ENCODE results near the gene RNF166. TPM values are rescaled to one million over a fixed set of nuclear protein-coding genes. Genes with fewer than 3 reads are reported as not detected.
"Not testable (repeated sequence)": the region's sequence is repeated elsewhere in the genome, so short reads cannot be mapped to it uniquely, and the experiment has no call there.

RNF166 gene
- total RNA-seq, 1 donor from 2014 or later, result 26.1 TPM

- no peak for DNase-seq (ENCODE audit: low read depth)
These were observed 28.5 kb downstream of the RNF166 start for GRCh38 chr16:88677721-88678120.

GRCh38 chr16:88676502-88677242 lies 29.5 kb downstream of the RNF166 start:
- DNase-seq (ENCODE audit: low read depth), result no peak

- peak; percentile 71 for DNase-seq (ENCODE audit: low read depth)
These were observed 32.4 kb downstream of the RNF166 start for GRCh38 chr16:88673716-88674379.

DNA sequence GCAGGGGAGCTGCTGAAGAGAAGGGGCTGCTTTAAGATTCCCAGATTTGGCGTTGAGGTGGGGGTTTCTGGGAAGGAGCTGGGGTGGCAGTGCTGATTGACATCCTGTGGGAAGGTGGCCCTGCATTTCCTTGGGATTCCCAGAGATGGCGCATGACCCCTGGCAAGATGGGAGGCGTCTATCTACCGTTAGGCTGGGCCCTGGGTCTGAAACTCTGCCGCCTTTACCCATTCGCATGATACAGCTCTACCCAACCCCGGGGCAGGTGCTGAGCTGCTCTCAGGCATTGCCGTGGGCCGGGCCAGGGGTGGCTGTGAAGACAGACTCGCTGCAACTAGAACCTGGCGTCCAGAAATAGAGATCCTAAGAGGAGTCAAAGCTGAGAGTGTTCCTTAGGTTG lies 33.4 kb downstream of the RNF166 start:
- DNase-seq (ENCODE audit: low read depth), result no peak

- DNase-seq (ENCODE audit: low read depth), result no peak
These were observed 34.4 kb downstream of the RNF166 start for GRCh38 chr16:88671806-88672205.

GRCh38 chr16:88669980-88670379 lies 36.2 kb downstream of the RNF166 start:
- no peak for DNase-seq (ENCODE audit: low read depth)

- DNase-seq (ENCODE audit: low read depth), result not testable (repeated sequence)
These were observed 36.7 kb downstream of the RNF166 start for GRCh38 chr16:88669493-88669892.

- no peak for DNase-seq (ENCODE audit: low read depth)
These were observed 38.7 kb downstream of the RNF166 start for GRCh38 chr16:88667461-88667860.

DNA sequence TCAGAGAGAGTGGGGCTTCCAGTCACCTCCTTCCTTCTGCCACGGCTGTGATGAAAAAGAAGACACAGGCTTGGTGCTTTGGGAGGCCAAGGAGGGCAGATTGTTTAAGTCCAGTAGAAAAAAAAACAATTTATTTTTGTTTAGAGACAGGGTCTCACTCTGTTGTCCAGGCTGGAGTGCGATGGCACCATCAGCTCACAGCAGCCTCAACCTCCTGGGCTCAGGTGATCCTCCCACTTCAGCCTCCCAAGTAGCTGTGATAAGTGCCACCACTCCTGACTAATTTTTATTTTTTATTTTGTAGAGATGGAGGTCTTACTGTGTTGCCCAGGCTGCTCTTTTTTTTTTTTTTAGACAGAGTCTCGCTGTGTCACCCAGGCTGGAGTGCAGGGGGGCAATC lies 40.6 kb downstream of the RNF166 start:
- DNase-seq (ENCODE audit: low read depth), result no peak

- DNase-seq (ENCODE audit: low read depth), result no peak
These were observed 41.1 kb downstream of the RNF166 start for GRCh38 chr16:88665148-88665547.

DNA sequence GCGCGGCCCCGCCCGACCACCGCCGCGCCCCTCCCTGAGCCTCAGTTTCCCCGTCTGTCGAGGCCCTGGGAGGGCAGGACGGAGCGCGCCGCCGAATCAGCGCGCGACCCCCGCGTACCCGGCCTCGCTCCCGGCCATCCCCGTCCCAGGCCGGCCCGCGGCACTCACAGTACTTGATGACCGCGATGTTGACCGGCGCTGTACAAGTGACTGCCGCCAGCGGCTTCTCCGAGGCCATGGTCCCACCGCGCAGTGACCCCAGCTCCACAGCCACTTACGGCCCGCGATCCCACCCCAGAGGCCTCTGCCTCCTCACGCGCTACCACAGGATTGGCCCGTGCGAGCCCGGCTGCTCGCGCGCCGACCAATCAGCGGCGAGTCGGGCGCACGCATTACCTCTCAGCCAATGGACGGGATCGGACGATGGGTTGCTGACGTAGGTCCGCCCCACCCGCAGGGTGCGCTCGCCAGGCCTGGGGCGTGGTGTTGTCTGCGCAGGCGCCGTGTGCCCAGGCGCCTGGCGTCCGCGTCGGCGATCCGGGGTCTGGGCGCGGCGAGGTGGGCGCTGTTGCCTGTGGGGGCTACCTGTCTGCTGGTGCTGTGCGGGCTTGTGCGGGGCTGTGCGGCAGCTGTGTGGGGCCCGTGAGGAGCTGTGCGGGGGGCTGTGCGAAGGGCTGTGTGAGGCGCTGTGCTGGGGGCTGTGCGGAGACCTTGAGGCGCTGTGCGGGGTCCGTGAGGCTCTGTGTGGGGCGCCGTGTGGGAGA lies 43.2 kb downstream of the RNF166 start, which contains the start of gene MVD:
MVD (minus strand) TSS at position 249 of the 764 bp plus-strand sequence; CDS start at position 238, 11 bp downstream.
- peak; percentile 98 for DNase-seq (ENCODE audit: low read depth)

DNA sequence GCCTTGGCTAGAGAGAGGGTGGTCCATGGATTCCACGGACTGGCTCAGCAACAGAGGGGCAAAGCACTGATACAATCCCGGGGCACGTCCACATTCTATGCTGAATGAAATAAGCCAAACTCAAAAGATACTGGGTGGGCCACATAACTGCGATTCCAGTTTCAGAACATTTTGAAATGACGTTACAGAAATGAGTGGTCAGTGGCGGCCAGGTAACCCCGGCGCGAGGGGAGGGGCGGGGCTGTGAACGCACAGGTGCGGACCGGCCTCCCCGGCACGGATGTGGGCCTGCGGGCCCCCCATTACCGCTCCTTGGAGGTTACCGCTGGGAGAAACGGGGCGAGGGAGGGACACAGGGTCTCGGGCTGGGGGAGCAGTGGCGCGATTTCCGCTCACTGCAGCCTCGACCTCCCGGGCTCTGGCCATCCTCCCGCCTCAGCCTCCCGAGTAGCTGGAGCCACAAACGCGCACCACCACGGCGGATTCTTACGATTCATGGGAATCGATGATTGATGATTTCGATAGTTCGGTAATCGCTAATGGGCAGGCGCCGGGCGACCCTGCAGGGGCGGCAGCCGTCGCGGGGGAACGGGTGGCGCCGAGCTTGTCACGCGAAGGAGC lies 43.9 kb downstream of the RNF166 start:
- DNase-seq (ENCODE audit: low read depth), result no peak

- DNase-seq (ENCODE audit: low read depth), result no peak
These were observed 44.7 kb downstream of the RNF166 start for GRCh38 chr16:88661468-88661867.

DNA sequence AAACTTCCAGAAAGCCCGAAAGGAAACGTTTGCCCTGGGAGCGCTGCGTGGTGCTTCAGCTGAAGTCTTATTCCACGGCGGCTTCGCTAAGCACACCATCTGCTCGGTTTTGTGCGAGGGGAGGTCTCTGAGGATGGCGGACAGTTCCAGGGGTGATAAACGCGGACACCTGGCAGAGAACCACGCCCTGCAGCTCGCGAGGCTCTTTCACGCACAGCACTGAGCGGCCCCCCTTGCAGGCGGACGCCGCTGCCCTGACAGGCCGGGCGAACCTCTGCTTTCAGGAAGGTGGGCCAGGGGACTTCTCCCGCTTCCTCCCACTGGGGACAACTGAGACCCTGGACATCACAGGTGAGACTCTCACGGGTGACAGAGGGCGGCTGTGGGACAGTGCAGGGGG lies 47.0 kb downstream of the RNF166 start:
- no peak for DNase-seq (ENCODE audit: low read depth)

GRCh38 chr16:88658714-88659113 lies 47.5 kb downstream of the RNF166 start:
- no peak for DNase-seq (ENCODE audit: low read depth)

GRCh38 chr16:88657371-88657770 lies 48.8 kb downstream of the RNF166 start:
- DNase-seq (ENCODE audit: low read depth), result no peak

DNA sequence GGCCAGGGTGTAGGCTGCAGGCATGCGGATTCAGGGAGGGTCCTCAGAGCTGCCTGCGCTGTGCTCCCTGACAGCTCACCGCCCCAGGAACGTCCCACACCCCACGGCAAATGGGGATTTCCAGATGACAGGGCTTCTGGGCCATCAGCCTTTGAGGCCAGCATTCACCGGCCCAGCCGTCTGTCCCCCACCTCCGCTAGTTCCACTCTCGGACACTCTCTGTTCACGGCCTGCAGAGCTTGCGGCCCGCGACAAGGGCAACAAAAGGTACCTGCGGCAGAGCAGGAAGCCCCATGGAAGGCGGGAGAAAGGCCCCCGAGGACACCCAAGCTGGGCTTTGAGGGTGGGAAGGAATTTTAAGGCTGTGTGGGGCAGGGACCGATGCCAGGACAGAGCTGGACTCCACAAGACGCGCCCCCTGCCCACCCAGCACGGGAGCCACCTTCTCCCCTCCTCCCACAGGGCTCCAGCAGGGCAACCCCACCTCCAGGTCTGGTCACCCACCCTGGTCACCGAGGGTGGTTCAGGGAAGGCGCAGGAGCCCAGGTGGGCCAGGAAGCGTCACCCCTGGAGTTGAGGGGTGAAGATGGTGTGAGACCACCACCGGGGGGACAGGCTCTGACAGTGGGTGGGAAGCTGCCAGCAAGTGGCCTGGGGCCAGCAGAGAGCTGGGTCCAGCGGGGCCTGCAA lies 49.8 kb downstream of the RNF166 start:
- no peak for DNase-seq (ENCODE audit: low read depth)

GRCh38 chr16:88655733-88656281 lies 50.4 kb downstream of the RNF166 start:
- no peak for DNase-seq (ENCODE audit: low read depth)

GRCh38 chr16:88655053-88655732 lies 51.0 kb downstream of the RNF166 start:
- no peak for DNase-seq (ENCODE audit: low read depth)
